MCF 10A (cell line): ENCODE results near the gene EXD3. TPM values are rescaled to one million over a fixed set of nuclear protein-coding genes. Genes with fewer than 3 reads are reported as not detected.

Source experiments
- BruUV-seq: library from RNA; stranded (reverse); fragments of 400-500 nt; replicated peaks from 2 replicates; lab custom pipeline; 2021; lab: Mats Ljungman, UMichigan
- CTCF ChIA-PET: fragments of 300-600 bp; sonication (Branson Sonifier 250); formaldehyde crosslinking; extraction: SDS; loops from one replicate; lab custom pipeline; 2021; ENCODE audit warnings: antibody characterized with exemption, inconsistent platforms; lab: Yijun Ruan, JAX
- POLR2A ChIA-PET: fragments of 300-600, 350-650 bp; sonication (Branson Sonifier 250); formaldehyde crosslinking; extraction: SDS; loops from one replicate; lab custom pipeline; 2020; ENCODE audit warnings: antibody characterized with exemption, inconsistent platforms; lab: Yijun Ruan, JAX
- DNase-seq: peaks from one replicate; pipeline ENCODE4 v3.0.0-alpha.2; 2018; ENCODE audit not compliant: unreplicated experiment
- H3K27ac Mint-ChIP-seq: one replicate; pipeline ENCODE4 v1.8.0; 2022; ENCODE audit warnings: mild to moderate bottlenecking, low read depth, mixed read lengths; ENCODE audit not compliant: unreplicated experiment
- H3K27me3 Mint-ChIP-seq: one replicate; pipeline ENCODE4 v1.8.0; 2022; ENCODE audit warnings: mixed read lengths; ENCODE audit not compliant: insufficient read depth, unreplicated experiment
- H3K36me3 Mint-ChIP-seq: one replicate; pipeline ENCODE4 v1.8.0; 2022; ENCODE audit warnings: mild to moderate bottlenecking, moderate library complexity, mixed read lengths; ENCODE audit not compliant: insufficient read depth, unreplicated experiment
- H3K4me1 Mint-ChIP-seq: one replicate; pipeline ENCODE4 v1.8.0; 2022; ENCODE audit warnings: mixed read lengths; ENCODE audit not compliant: insufficient read depth, unreplicated experiment
- H3K4me3 Mint-ChIP-seq: one replicate; pipeline ENCODE4 v1.8.0; 2022; ENCODE audit warnings: mild to moderate bottlenecking, moderate library complexity, mixed read lengths; ENCODE audit not compliant: unreplicated experiment
- H3K9me3 Mint-ChIP-seq: one replicate; pipeline ENCODE4 v1.8.0; 2022; ENCODE audit warnings: mixed read lengths; ENCODE audit not compliant: unreplicated experiment
- CTCF ChIP-seq: fragments of 200-600 bp; IDR thresholded peaks from one replicate; pipeline ENCODE4 v1.8.0; 2022; ENCODE audit warnings: antibody characterized with exemption, mild to moderate bottlenecking; ENCODE audit not compliant: unreplicated experiment
- intact Hi-C: fragments of 100-400 bp; cut with micrococcal nuclease; formaldehyde crosslinking; loops from 2 replicates; pipeline ENCODE4 v1.14.1; 2022
- total RNA-seq: library from RNA; stranded (reverse); gene quantifications from 2 replicates; pipeline ENCODE4 v1.2.3, GENCODE V29; 2022

The EXD3 gene
- total RNA-seq, 1 experiment from 2014 or later = 17.1 TPM

- Mint-ChIP-seq H3K27ac (no peak overlapping the region), H3K4me1 (peaks cover 5% of the 10 kb centered on the region), H3K36me3 (peaks cover 28% of the 10 kb centered on the region), H3K9me3 (no peaks in the 10 kb centered on the region), H3K27me3 (no peaks in the 10 kb centered on the region), H3K4me3 (no peak overlapping the region)
- DNase-seq = no peak
- no TSS peak for BruUV-seq
- no peak for TF ChIP-seq CTCF
- intact Hi-C loops = no loop called here
- ChIA-PET POLR2A (no interaction called here), CTCF (interaction anchor here (0.7 kb wide), 1 partner anchor 11 kb away, joined by 3 read pairs; no protein-coding TSS in a partner anchor)
Observed at GRCh38 chr9:137396634-137397367, 26.2 kb downstream of the EXD3 start.

- peak; percentile 51 for DNase-seq
- Mint-ChIP-seq H3K27ac (no peak overlapping the region), H3K4me3 (no peak overlapping the region), H3K4me1 (peaks cover 5% of the 10 kb centered on the region), H3K27me3 (no peaks in the 10 kb centered on the region), H3K9me3 (no peaks in the 10 kb centered on the region), H3K36me3 (peaks cover 30% of the 10 kb centered on the region)
- intact Hi-C loops = no loop called here
- BruUV-seq = no TSS peak
- ChIA-PET POLR2A (no interaction called here), CTCF (no interaction called here)
- no peak for TF ChIP-seq CTCF
Observed at GRCh38 chr9:137396227-137396626, 26.7 kb downstream of the EXD3 start.

- no peak overlapping the region for H3K4me3 Mint-ChIP-seq
- H3K27ac Mint-ChIP-seq = no peak overlapping the region
- intact Hi-C loops = no loop called here
- CTCF ChIA-PET = interaction anchor here (0.6 to 0.7 kb wide), 3 partner anchors 59 to 603 kb away, joined by 3 to 5 read pairs (median 4); no protein-coding TSS in a partner anchor
- DNase-seq = no peak
- H3K9me3 Mint-ChIP-seq = no peaks in the 10 kb centered on the region
- POLR2A ChIA-PET = no interaction called here
- H3K4me1 Mint-ChIP-seq = peaks cover 5% of the 10 kb centered on the region
- TF ChIP-seq CTCF = no peak
- no peaks in the 10 kb centered on the region for H3K27me3 Mint-ChIP-seq
- no TSS peak for BruUV-seq
- peaks cover 30% of the 10 kb centered on the region for H3K36me3 Mint-ChIP-seq
Observed at GRCh38 chr9:137395666-137396010, 27.3 kb downstream of the EXD3 start.

GRCh38 chr9:137394866-137395665 is 27.9 kb downstream of the EXD3 start:
- H3K27me3 Mint-ChIP-seq = no peaks in the 10 kb centered on the region
- BruUV-seq = no TSS peak
- H3K27ac Mint-ChIP-seq = no peak overlapping the region
- no peak for DNase-seq
- no peak overlapping the region for H3K4me3 Mint-ChIP-seq
- H3K9me3 Mint-ChIP-seq = no peaks in the 10 kb centered on the region
- no peak for TF ChIP-seq CTCF
- peaks cover 5% of the 10 kb centered on the region for H3K4me1 Mint-ChIP-seq
- CTCF ChIA-PET = interaction anchor here (0.6 to 0.7 kb wide), 3 partner anchors 59 to 603 kb away, joined by 3 to 5 read pairs (median 4); no protein-coding TSS in a partner anchor
- H3K36me3 Mint-ChIP-seq = peaks cover 30% of the 10 kb centered on the region
- intact Hi-C loops = no loop called here
- POLR2A ChIA-PET = no interaction called here
